NCI-H82 treated with DMSO at 0.1 percent for 48 hours (cell line): Measurements from ENCODE around the gene HOXC13.

Experiments used
- DNase-seq: peaks from one replicate; lab custom pipeline; 2025; ENCODE audit not compliant: unreplicated experiment; lab: John Stamatoyannopoulos, UW

Gene HOXC13

DNA sequence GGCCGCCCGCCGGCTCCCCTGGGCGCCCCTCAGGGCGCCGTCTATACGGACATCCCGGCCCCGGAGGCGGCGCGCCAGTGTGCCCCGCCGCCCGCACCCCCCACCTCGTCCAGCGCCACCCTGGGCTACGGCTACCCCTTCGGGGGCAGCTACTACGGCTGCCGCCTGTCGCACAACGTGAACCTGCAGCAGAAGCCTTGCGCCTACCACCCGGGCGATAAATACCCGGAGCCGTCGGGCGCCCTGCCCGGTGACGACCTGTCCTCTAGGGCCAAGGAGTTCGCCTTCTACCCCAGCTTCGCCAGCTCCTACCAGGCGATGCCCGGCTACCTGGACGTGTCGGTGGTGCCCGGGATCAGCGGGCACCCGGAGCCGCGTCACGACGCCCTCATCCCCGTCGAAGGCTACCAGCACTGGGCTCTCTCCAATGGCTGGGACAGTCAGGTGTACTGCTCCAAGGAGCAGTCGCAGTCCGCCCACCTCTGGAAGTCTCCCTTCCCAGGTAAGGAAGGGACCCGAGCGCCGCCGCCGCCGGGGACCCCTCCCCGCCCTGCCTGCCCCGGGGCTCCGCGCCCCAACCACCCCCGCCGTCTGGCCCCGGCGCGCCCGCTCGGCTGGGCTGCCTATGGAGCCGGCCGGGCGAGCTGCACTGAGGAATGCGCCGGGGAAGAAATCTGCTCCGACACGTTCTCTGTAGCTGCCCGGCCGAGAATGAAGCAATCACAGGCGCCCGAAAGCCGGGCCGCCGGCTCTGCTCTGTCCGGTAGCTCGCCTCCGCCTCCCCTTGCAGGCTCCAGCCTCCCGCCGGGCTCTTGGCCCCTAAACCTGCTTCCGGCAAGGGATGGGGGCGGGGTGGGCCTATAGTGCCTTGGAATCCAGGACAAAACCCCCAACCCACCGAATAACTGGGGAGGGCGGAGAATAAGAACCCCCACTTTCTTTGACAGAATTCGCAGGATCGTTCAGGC, 794 bp downstream of the HOXC13 start:
- no peak for DNase-seq

DNA sequence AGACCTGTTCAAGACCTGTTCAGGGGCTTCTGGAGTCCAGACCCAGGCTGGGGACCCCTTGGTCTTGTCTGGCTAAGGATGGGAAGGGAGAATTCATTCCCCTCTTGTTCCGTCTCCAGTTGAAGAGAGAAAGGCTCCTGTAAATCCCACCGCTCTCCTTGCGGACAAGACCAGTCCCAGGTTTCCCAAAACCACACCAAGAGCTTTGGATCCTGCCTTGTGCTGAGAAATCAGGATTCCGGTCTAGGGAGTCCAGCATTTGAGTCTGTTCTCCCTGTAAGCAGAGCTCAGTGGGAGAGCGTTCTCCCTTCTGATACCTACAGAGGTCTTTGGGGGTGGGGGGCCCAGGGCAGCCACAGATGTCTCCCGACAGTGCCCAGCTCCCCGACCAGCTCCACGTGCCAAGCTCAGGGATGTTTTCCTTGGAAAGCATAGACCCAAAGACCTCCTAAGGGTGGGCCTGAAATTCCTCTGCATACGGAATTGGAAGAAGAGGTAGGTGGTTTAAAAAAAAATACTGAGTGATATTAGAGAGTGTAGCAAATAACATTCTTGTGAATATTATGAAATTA, 1.9 kb downstream of the HOXC13 start:
- DNase-seq: no peak

DNA sequence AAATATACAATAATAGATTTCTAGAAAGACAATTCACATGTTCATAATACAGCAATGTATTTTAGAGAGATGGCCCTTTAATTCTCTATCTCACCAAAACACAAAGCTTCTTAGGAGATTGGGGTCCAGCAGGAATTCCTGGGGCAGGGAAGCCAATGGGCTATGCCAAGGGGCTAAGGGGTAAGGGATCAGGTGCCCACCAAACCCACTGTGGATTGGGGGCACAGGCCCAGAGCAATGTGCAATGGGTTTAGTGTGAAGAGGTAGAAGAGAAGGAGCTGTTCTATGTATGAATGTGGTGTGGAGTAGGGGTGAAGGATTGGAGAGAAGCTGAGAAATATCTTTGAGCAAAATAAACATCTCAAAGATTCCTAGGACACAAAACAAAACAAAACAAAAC, 2.6 kb downstream of the HOXC13 start:
- DNase-seq: no peak

- DNase-seq: no peak
Measured at GRCh38 chr12:53941750-53942149, 3.1 kb downstream of the HOXC13 start.

GRCh38 chr12:53942467-53942997, 3.9 kb downstream of the HOXC13 start:
- no peak for DNase-seq

GRCh38 chr12:53944209-53944608, 5.6 kb downstream of the HOXC13 start:
- no peak for DNase-seq

DNA sequence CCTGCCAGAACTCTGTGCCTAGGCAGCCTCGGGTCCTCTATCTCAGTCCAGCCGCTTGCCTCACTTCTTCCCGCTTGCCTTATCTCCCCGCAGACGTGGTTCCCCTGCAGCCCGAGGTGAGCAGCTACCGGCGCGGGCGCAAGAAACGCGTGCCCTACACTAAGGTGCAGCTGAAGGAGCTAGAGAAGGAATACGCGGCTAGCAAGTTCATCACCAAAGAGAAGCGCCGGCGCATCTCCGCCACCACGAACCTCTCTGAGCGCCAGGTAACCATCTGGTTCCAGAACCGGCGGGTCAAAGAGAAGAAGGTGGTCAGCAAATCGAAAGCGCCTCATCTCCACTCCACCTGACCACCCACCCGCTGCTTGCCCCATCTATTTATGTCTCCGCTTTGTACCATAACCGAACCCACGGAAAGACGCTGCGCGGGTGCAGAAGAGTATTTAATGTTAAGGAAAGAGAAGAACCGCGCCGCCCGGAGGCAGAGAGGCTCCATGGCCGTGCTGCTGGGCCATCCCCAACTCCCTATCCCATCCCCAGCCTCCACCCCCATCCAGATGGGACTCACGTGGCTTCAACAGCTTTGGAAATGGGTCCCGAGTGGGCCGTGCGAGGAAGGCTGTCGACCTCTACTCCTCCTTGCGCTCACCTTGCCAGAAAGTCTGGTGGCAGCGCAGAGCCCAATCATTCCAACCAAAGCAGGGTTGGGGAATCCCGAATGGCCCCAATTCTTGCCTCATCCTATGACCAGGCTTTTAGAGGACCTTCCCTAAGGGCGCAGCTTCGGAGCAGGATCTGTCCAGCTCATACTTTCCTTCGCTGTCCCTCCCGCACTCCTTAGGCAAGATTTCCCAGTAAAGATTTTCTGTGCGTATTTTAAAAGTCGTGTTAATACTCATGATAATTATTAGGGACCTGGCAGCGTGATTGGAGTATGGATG, 6.5 kb downstream of the HOXC13 start:
- DNase-seq: no peak

DNA sequence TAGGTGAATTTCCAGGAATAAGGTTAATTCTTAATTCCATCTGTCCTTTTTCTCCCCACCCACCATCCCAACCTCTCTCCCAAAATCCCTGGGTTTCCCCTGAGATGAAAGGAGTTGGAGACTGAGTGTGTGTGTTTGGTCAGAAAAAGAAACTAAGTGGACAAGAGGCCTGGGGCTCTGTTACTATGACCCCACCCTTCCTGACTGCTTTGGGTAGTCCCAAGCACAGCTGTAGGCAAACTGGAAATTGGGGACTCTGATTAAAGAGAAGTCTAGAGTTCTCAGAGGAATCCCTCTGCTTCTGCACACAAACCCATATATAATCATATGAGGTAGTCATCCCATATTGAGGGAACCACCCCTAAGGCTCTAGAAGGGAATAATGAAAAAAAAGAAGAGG, 9.1 kb downstream of the HOXC13 start:
- no peak for DNase-seq

- no peak for DNase-seq
Measured at GRCh38 chr12:53948650-53949593, 10.3 kb downstream of the HOXC13 start.

GRCh38 chr12:53949631-53950436, 11.2 kb downstream of the HOXC13 start:
- no peak for DNase-seq

DNA sequence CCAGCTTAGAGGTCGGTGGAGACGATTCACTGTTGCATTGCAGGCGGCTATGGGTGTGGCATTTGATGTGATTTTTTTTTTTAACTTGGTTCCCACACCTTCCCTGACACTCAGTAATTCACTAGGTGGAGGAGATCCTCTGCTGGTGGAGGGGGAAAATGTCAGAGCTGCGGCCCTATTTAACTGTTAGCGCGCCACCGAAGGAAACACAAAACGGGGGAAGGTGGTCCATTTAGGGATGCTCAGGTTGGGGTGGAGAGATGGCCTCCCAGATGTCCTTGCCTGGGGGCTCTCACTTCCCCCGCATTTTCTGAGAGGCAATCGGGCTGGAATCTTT, 11.8 kb downstream of the HOXC13 start:
- no peak for DNase-seq

- DNase-seq: no peak
Measured at GRCh38 chr12:53950789-53951576, 12.4 kb downstream of the HOXC13 start.

DNA sequence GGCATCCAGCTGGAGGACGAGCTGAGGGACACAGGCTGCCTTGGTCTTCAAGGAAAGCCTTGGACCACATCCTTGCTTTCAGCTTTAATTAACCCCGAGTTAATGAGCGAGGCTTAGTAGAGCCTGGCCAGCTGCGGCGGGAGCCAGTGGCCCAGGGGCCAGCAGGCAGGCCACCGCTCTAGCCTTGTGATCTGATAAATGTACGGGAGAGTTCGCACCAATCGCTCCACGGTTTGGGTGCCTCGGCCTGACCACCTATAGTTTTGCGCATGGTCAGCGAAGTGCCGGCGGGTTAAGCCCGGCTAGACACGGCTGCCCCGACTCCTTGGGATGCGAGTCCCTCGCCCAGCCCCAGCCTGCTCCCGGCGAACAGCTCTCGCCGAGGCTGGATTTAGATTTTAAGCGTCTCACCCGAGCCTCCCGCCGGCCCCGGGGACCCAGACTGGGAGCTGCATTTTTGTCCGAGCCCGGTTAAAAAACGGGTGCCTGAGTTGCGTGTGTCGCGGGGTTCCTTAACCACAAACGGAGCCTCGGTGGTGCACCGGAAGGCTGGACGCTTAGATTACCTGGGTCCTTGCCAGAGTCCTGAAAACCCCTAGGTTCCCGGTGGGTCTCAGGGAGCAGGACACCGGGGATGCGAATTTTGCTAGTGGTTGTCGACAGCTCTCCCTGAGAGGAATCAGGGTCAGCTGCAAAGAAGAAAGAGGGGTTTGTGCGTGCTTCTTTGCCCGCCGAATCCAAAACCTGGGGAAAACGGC, 13.1 kb downstream of the HOXC13 start:
- DNase-seq: no peak

DNA sequence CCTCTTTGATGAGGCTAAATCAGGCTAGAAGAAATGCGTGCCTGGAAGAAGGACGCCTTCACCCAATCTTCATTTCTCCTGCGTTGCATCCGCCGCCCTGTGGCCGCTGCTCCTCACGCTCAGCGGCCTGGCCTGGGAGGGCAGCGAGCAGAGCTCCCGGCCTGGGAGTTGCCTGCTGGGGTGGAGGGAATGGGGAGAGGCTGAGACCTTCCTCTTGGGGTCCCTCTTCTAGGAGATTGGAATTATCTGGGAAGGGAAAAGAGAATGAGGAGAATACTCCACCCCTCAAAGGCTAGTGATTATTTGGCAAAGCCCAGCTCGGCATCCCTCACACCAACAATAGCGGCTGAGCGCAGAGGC, 13.7 kb downstream of the HOXC13 start:
- DNase-seq: no peak

GRCh38 chr12:53952871-53953734, 14.5 kb downstream of the HOXC13 start:
- DNase-seq: no peak

- DNase-seq: no peak
Measured at GRCh38 chr12:53953831-53954693, 15.4 kb downstream of the HOXC13 start.
